DND-41 (cell line): ENCODE results near the gene SMIM32.

Experiments used
- ATAC-seq: fragments of 200-7000 bp; cut with Tn5 transposase; 3 replicates; pipeline ENCODE4 v1.9.1; 2021; ENCODE audit warnings: low read depth; ENCODE audit not compliant: insufficient read depth
- DNase-seq: peaks from one replicate; pipeline ENCODE4 v3.0.0-alpha.2; 2020
- H2AFZ ChIP-seq: 2 replicates; pipeline ENCODE4 v1.6.0; 2012; ENCODE audit warnings: low read depth, low read length
- H3K27ac ChIP-seq: 2 replicates; pipeline ENCODE4 v1.5.1; 2012; ENCODE audit warnings: low read length, inconsistent platforms
- H3K27me3 ChIP-seq: fragments of 200-600 bp; sonication (generic); 2 replicates; pipeline ENCODE4 v1.6.0; 2012; ENCODE audit warnings: low read length, mild to moderate bottlenecking, inconsistent platforms; ENCODE audit not compliant: insufficient read depth, poor library complexity
- H3K36me3 ChIP-seq: 2 replicates; pipeline ENCODE4 v1.5.1; 2012; ENCODE audit warnings: low read length, inconsistent platforms; ENCODE audit not compliant: insufficient read depth
- H3K4me1 ChIP-seq: 2 replicates; pipeline ENCODE4 v1.5.1; 2012; ENCODE audit warnings: mild to moderate bottlenecking, low read length; ENCODE audit not compliant: insufficient read depth
- H3K4me2 ChIP-seq: 2 replicates; pipeline ENCODE4 v1.6.0; 2012; ENCODE audit warnings: mild to moderate bottlenecking, moderate library complexity, low read length, inconsistent platforms; ENCODE audit not compliant: insufficient read depth
- H3K4me3 ChIP-seq, 2 experiments: fragments of 200-600 bp in 1 of 2; shearing (Covaris generic) in 1 of 2; 2 replicates each; pipeline ENCODE4 v1.5.1; 2012 to 2016; ENCODE audit warnings: inconsistent platforms in 2 of 2, low read length in 2 of 2, mild to moderate bottlenecking in 2 of 2, low read depth in 1 of 2, moderate library complexity in 1 of 2
- H3K79me2 ChIP-seq: 2 replicates; pipeline ENCODE4 v1.6.0; 2012; ENCODE audit warnings: low read length, inconsistent platforms; ENCODE audit not compliant: insufficient read depth
- H3K9ac ChIP-seq: 2 replicates; pipeline ENCODE4 v1.6.0; 2012; ENCODE audit warnings: low read depth, mild to moderate bottlenecking, inconsistent platforms, low read length, moderate library complexity
- H3K9me3 ChIP-seq: 2 replicates; pipeline ENCODE4 v1.5.1; 2012; ENCODE audit warnings: low read length, moderate library complexity, mild to moderate bottlenecking, inconsistent platforms; ENCODE audit not compliant: insufficient read depth, severe bottlenecking
- H4K20me1 ChIP-seq: 2 replicates; pipeline ENCODE4 v1.6.0; 2012; ENCODE audit warnings: low read length; ENCODE audit not compliant: insufficient read depth
- EZH2 ChIP-seq: IDR thresholded peaks from 3 replicates; pipeline ENCODE4 v1.6.1; 2012; ENCODE audit warnings: borderline replicate concordance, low read depth, mild to moderate bottlenecking, moderate library complexity, low read length, inconsistent platforms; ENCODE audit not compliant: severe bottlenecking
- TF ChIP-seq, protein P1 (sequence below): IDR thresholded peaks from 2 replicates; pipeline ENCODE4 v1.5.1; 2012; ENCODE audit warnings: borderline replicate concordance, low read length, moderate library complexity, mild to moderate bottlenecking; ENCODE audit not compliant: poor library complexity, severe bottlenecking; ENCODE audit errors: extremely low read depth

SMIM32 gene

GRCh38 chr5:136192526-136193321, at the start of gene SMIM32:
TSS of gene SMIM32 (minus strand) at chr5:136193162. CDS start at chr5:136192524, 638 bp downstream.
- no peaks in the 10 kb centered on the region for H3K27me3 ChIP-seq
- H3K27ac ChIP-seq = no peak within 1 kb of the TSS
- no peak within 1 kb of the TSS for H2AFZ ChIP-seq
- H3K9ac ChIP-seq = no peak within 1 kb of the TSS
- H3K4me1 ChIP-seq = no peaks in the 10 kb centered on the region
- no peaks in the 10 kb centered on the region for H4K20me1 ChIP-seq
- TF ChIP-seq, protein P1, sequence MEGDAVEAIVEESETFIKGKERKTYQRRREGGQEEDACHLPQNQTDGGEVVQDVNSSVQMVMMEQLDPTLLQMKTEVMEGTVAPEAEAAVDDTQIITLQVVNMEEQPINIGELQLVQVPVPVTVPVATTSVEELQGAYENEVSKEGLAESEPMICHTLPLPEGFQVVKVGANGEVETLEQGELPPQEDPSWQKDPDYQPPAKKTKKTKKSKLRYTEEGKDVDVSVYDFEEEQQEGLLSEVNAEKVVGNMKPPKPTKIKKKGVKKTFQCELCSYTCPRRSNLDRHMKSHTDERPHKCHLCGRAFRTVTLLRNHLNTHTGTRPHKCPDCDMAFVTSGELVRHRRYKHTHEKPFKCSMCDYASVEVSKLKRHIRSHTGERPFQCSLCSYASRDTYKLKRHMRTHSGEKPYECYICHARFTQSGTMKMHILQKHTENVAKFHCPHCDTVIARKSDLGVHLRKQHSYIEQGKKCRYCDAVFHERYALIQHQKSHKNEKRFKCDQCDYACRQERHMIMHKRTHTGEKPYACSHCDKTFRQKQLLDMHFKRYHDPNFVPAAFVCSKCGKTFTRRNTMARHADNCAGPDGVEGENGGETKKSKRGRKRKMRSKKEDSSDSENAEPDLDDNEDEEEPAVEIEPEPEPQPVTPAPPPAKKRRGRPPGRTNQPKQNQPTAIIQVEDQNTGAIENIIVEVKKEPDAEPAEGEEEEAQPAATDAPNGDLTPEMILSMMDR = no peak
- no peak for TF ChIP-seq EZH2
- no peak for DNase-seq
- no peaks in the 10 kb centered on the region for H3K9me3 ChIP-seq
- no peaks in the 10 kb centered on the region for H3K79me2 ChIP-seq
- H3K4me2 ChIP-seq = no peak within 1 kb of the TSS
- no peak within 1 kb of the TSS for H3K4me3 ChIP-seq
- no peak for ATAC-seq
- H3K36me3 ChIP-seq = no peaks in the 10 kb centered on the region

DNA sequence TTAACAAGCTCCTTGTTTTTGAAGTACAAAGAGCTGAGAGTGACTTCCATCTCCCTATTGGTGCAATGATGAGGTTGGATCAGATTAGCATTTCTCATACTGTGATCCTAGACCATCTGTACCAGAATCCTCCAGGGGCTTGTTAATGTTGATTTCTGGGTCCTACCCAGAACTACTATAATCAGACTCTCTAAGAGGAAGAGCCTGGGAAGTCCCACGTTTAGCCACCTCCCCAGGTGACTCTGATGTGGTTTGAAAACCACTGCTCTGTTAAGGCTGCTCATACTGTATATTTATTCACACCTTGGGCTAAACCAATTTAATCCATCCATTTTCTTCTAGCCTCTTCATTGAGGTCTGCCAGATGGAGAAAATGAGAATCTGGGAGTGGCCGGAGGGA, 49.6 kb upstream of the SMIM32 start:
- H3K4me1 ChIP-seq = no peaks in the 10 kb centered on the region
- H4K20me1 ChIP-seq = no peaks in the 10 kb centered on the region
- H3K4me2 ChIP-seq = no peak overlapping the region
- no peaks in the 10 kb centered on the region for H3K79me2 ChIP-seq
- no peak overlapping the region for H3K27ac ChIP-seq
- no peaks in the 10 kb centered on the region for H3K27me3 ChIP-seq
- no peak overlapping the region for H2AFZ ChIP-seq
- H3K9me3 ChIP-seq = no peaks in the 10 kb centered on the region
- no peak for ATAC-seq
- no peak for DNase-seq
- TF ChIP-seq, protein P1 = no peak
- TF ChIP-seq EZH2 = no peak
- no peak overlapping the region for H3K9ac ChIP-seq
- H3K36me3 ChIP-seq = no peaks in the 10 kb centered on the region
- H3K4me3 ChIP-seq = no peak overlapping the region

- no peak overlapping the region for H3K27ac ChIP-seq
- H3K4me1 ChIP-seq = no peaks in the 10 kb centered on the region
- H4K20me1 ChIP-seq = no peaks in the 10 kb centered on the region
- no peak overlapping the region for H3K9ac ChIP-seq
- no peaks in the 10 kb centered on the region for H3K9me3 ChIP-seq
- no peak overlapping the region for H3K4me2 ChIP-seq
- no peaks in the 10 kb centered on the region for H3K36me3 ChIP-seq
- H3K27me3 ChIP-seq = no peaks in the 10 kb centered on the region
- H2AFZ ChIP-seq = no peak overlapping the region
- H3K4me3 ChIP-seq = no peak overlapping the region
- no peak for ATAC-seq
- TF ChIP-seq EZH2 = no peak
- TF ChIP-seq, protein P1 = no peak
- no peaks in the 10 kb centered on the region for H3K79me2 ChIP-seq
- DNase-seq = no peak
Observed at GRCh38 chr5:136242136-136242535, 49.2 kb upstream of the SMIM32 start.
